ENCODE data around the gene ZFYVE28. TPM values are rescaled to one million over a fixed set of nuclear protein-coding genes. Genes with fewer than 3 reads are reported as not detected.

ZFYVE28 gene
- total RNA-seq, 4 donors from 2014 or later = 44.8 to 110 (median 69.6) TPM

- no peak overlapping the region for H3K4me3 ChIP-seq
- WGBS, 2 donors (ENCODE audit: low coverage in 1 of 2) = 90 to 91% methylated on average over 25 to 40 of the region's 40 CpGs
- no peaks in the 10 kb centered on the region for H3K9me3 ChIP-seq
- no peaks in the 10 kb centered on the region for H3K27me3 ChIP-seq
- no peak overlapping the region for H3K27ac ChIP-seq
- intact Hi-C loops (cut with DNase I; ENCODE audit: low total_unique reads) = no loop called here
- no peaks in the 10 kb centered on the region for H3K36me3 ChIP-seq
- TF ChIP-seq POLR2AphosphoS5 (IDR thresholded peaks at IDR 0.05) = no peak
- TF ChIP-seq EP300 (IDR thresholded peaks at IDR 0.05; ENCODE audit: low read depth) = no peak
- no peak for TF ChIP-seq CTCF (IDR thresholded peaks at IDR 0.05)
- no peak for TF ChIP-seq POLR2A (IDR thresholded peaks at IDR 0.05)
- no peak for DNase-seq
- peaks cover 0 to 4% (median 0%) of the 10 kb centered on the region in 4 donors for H3K4me1 ChIP-seq
- in situ Hi-C loops (cut with MboI; ENCODE audit: low pct_ligation_motif_present in 1 of 4, low pct_unique_long_range_greater_than_20kb in 1 of 4, low sequenced_read_pairs in 3 of 4) = no loop called here
Observed at GRCh38 chr4:2297606-2298531, 120.6 kb downstream of the ZFYVE28 start.

- H3K27ac ChIP-seq = no peak overlapping the region
- intact Hi-C loops (cut with DNase I; ENCODE audit: low total_unique reads) = no loop called here
- no peaks in the 10 kb centered on the region for H3K27me3 ChIP-seq
- H3K9me3 ChIP-seq = no peaks in the 10 kb centered on the region
- DNase-seq = no peak
- H3K4me1 ChIP-seq = peaks cover 0 to 4% (median 0%) of the 10 kb centered on the region in 4 donors
- TF ChIP-seq CTCF (IDR thresholded peaks at IDR 0.05) (no peak), EP300 (IDR thresholded peaks at IDR 0.05; ENCODE audit: low read depth) (no peak), POLR2A (IDR thresholded peaks at IDR 0.05) (no peak), POLR2AphosphoS5 (IDR thresholded peaks at IDR 0.05) (no peak)
- no peaks in the 10 kb centered on the region for H3K36me3 ChIP-seq
- no peak overlapping the region for H3K4me3 ChIP-seq
- in situ Hi-C loops (cut with MboI; ENCODE audit: low pct_ligation_motif_present in 1 of 4, low pct_unique_long_range_greater_than_20kb in 1 of 4, low sequenced_read_pairs in 3 of 4) = no loop called here
- WGBS, 2 donors (ENCODE audit: low coverage in 1 of 2) = 86 to 96% methylated on average over 4 to 30 of the region's 37 CpGs
Observed at GRCh38 chr4:2296631-2297601, 121.5 kb downstream of the ZFYVE28 start.

GRCh38 chr4:2295900-2296442 is 122.5 kb downstream of the ZFYVE28 start:
- TF ChIP-seq POLR2AphosphoS5 (IDR thresholded peaks at IDR 0.05) = no peak
- no peak for TF ChIP-seq CTCF (IDR thresholded peaks at IDR 0.05)
- TF ChIP-seq POLR2A (IDR thresholded peaks at IDR 0.05) = no peak
- no peak for TF ChIP-seq EP300 (IDR thresholded peaks at IDR 0.05; ENCODE audit: low read depth)
- WGBS, 2 donors (ENCODE audit: low coverage in 1 of 2) = 86 to 92% methylated on average over 6 to 14 of the region's 14 CpGs
- intact Hi-C loops (cut with DNase I; ENCODE audit: low total_unique reads) = no loop called here
- H3K4me1 ChIP-seq = peaks cover 0 to 2% (median 0%) of the 10 kb centered on the region in 4 donors
- no peak for DNase-seq
- no peaks in the 10 kb centered on the region for H3K36me3 ChIP-seq
- H3K27ac ChIP-seq = no peak overlapping the region
- no peak overlapping the region for H3K4me3 ChIP-seq
- H3K9me3 ChIP-seq = no peaks in the 10 kb centered on the region
- no peaks in the 10 kb centered on the region for H3K27me3 ChIP-seq
- in situ Hi-C loops (cut with MboI; ENCODE audit: low pct_ligation_motif_present in 1 of 4, low pct_unique_long_range_greater_than_20kb in 1 of 4, low sequenced_read_pairs in 3 of 4) = no loop called here

- no peak overlapping the region for H3K27ac ChIP-seq
- H3K4me1 ChIP-seq = no peaks in the 10 kb centered on the region
- in situ Hi-C loops (cut with MboI; ENCODE audit: low pct_ligation_motif_present in 1 of 4, low pct_unique_long_range_greater_than_20kb in 1 of 4, low sequenced_read_pairs in 3 of 4) = no loop called here
- no peak for TF ChIP-seq EP300 (IDR thresholded peaks at IDR 0.05; ENCODE audit: low read depth)
- TF ChIP-seq POLR2A (IDR thresholded peaks at IDR 0.05) = no peak
- TF ChIP-seq CTCF (IDR thresholded peaks at IDR 0.05) = no peak
- TF ChIP-seq POLR2AphosphoS5 (IDR thresholded peaks at IDR 0.05) = no peak
- H3K9me3 ChIP-seq = no peaks in the 10 kb centered on the region
- no peaks in the 10 kb centered on the region for H3K27me3 ChIP-seq
- H3K4me3 ChIP-seq = no peak overlapping the region
- H3K36me3 ChIP-seq = no peaks in the 10 kb centered on the region
- intact Hi-C loops (cut with DNase I; ENCODE audit: low total_unique reads) = no loop called here
- no peak for DNase-seq
- WGBS, 2 donors (ENCODE audit: low coverage in 1 of 2) = 60 to 89% methylated on average over 1 to 9 of the region's 9 CpGs
Observed at GRCh38 chr4:2295500-2295899, 122.9 kb downstream of the ZFYVE28 start.
